Bone marrow (tissue), 2 donors: Measurements from ENCODE around the gene SHF.
"Not testable (repeated sequence)": the region's sequence is repeated elsewhere in the genome, so short reads cannot be mapped to it uniquely, and the experiment has no call there.

Experiments
- DNase-seq, 2 donors: peaks; one replicate each; lab custom pipeline; 2025; lab: John Stamatoyannopoulos, UW

SHF gene

DNA sequence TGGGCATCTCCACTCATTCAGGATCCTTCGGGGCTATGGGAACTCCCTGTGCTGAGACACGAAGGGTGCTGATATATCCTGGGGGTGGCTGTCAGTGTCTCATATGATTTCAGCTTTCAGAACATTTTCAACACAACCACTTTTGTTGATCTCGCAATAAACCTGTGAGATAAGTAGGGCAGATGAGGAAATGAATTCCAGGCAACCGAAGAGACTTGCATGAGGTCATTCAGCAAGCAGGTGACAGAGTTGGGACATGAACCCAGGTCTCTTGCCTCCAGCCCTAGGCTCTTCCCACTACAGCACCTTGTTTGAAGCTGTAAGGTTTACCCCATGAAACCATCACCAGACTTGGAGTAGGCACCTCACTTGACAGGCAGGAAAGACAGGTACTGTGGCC, 41.4 kb downstream of the SHF start:
- DNase-seq, result no peak

- no peak for DNase-seq
Observed at GRCh38 chr15:45144775-45145174, 43.0 kb downstream of the SHF start.

GRCh38 chr15:45143946-45144345, 43.8 kb downstream of the SHF start:
- no peak for DNase-seq

- no peak for DNase-seq
Observed at GRCh38 chr15:45143056-45143455, 44.7 kb downstream of the SHF start.

- no peak for DNase-seq
Observed at GRCh38 chr15:45141386-45141785, 46.4 kb downstream of the SHF start.

- no peak for DNase-seq
Observed at GRCh38 chr15:45140557-45141250, 47.1 kb downstream of the SHF start.

DNA sequence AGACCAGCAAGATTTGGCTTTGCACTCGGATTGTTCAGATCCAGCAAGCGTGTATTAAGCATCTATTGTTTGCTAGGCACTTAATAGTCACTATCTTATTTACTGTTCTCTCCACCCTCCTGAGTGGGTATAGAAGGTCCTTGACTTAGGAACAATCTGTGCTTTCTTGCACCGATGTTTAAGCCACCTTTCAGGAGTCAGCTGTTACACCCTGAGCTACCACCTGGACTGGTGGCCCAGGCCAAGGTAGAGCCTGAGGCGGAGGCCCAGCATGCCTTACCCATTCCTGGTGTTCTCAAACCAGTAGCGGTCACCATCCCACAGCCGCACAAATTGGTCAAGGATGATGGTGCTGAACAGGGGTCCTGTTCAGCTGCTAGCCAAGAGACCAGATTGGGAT, 48.0 kb downstream of the SHF start:
- DNase-seq, result no peak

DNA sequence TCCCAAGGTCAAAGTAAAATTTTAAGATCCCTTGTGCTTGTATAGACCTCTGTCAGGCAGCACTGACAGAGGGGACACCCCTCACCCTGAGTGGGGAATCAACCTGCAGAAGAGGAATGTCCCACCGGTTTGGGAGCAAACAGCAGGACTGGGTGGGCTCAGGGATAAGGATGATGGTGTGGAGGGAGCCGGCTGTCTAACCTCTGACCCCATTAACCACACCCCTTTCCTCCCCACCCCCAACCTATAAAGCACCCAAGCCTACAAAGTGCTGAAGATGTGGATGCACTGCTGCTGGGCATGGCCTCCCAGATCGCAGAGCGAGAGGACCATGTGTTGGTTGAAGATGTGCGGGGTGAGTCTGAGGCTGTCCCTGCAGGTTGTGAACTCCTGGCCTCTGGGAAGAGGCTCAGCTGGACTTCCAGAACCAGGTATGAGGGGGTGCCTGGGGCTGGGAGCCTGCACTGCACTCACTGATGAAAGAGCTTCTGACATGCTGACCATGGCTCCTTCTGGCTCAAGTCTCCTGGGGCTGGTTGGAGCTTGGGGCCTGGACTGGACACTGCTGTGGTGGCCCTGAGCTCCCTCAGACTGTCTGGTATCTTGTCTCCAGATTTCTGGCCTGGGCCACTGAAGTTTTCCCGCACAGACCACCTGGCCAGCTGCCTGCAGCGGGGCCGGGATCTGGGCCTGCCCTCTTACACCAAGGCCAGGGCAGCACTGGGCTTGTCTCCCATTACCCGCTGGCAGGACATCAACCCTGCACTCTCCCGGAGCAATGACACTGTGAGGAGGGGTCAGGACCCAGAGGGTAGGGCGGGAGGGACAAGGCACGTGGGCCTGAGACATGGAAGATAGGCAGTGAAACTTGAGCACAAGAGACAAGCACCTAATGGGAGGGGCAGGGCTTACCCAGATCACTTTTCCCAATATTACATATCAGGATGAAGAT, 48.7 kb downstream of the SHF start:
- DNase-seq, result no peak

- no peak for DNase-seq
Observed at GRCh38 chr15:45137703-45138102, 50.1 kb downstream of the SHF start.

DNA sequence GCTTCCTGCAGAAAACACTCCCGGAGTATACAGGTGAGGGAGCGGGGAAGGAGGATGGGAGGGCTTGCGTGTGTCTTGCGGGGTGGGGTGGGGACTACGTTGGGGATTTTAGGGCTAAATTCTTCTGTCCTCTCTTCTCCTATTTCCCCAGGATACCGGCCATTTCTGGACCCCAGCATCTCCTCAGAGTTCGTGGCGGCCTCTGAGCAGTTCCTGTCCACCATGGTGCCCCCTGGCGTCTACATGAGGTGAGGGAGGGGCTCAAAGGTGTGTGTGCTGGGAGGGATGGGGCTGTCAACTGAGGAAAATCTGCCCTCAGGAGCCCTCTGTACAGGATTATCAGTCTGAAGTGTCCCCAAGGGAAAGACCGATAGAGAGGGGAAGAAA, 51.4 kb downstream of the SHF start:
- no peak for DNase-seq

DNA sequence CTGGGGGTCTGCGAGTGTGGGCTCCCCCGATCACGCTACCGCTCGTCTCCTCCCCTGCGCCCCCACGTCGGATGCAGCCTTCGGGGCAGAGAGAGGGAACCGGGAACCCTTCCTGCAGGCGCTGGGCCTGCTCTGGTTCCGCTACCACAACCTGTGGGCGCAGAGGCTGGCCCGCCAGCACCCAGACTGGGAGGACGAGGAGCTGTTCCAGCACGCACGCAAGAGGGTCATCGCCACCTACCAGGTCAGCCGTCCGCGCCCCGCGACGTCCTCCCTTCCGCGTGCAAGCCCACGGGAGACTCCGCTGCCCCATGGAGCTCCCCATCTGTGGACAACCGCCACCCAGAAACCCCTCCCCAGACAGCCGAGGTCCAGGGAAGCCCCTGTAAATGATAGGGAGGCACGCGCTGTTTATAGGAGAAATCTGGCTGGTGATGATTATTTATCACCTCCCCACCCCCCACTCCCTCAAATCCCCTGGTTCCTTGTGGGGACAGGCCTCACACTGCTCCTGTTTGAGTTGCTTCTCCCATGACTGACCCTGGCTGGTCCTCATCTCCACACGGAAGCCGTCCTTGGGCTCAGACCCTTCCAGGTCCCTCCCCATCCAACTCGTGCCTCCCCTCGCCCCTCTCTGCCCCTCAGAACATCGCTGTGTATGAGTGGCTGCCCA, 51.9 kb downstream of the SHF start:
- DNase-seq, result not testable (repeated sequence)

GRCh38 chr15:45134682-45135604, 52.8 kb downstream of the SHF start:
- no peak for DNase-seq

GRCh38 chr15:45134046-45134445, 53.7 kb downstream of the SHF start:
- no peak for DNase-seq

DNA sequence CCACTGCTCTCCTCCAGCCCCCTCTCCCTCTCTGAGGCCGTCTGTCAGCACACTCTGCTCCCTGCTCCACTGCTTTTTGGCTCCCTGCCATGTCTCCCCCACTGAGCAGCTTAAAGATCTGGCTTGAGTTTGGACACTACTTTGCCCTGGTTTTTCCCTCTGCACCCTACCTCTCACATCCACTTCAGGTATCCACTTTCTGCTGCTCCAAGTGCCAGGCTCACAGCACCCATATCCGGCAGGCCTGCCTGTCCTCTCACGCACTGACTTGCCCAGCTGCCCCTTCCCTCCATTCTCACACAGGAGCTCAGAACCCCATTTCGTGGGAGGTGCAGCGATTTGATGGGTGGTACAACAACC, 54.2 kb downstream of the SHF start:
- no peak for DNase-seq

DNA sequence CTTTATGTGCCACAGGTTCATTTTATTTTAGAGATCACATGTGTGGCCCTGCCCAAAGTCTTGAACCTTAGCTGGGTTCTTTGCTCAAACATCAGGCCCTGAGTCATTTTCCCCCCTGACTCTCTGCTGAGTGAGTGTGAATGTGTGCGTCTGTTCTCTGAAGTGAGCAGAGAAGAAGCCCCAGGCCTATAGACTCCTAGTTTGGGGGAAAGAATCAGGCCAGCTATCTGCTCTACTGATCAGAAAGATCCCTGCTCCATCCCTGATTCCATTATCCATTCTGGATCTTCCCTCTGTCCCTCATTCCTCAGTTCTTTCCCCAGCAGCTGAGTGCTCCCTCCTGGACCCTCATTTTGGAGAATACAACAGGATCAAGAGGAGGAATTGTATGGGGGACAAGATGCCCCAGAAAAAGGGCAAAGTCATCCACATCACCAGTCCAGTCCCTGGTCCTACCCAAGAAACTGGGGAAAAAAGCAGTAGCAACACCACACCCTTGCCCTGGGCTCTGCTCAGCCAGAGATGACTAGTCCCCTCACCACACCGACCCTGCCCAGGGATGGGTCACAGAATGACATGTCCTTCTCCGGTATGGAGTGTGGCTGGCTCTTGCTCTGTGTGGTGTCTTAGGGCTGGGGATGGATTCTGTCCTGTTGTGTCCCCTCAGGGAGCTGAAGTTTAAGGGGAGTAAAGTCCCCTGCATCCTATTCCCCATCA, 54.8 kb downstream of the SHF start:
- DNase-seq, result no peak

- no peak for DNase-seq
Observed at GRCh38 chr15:45131510-45131909, 56.3 kb downstream of the SHF start.

- no peak for DNase-seq
Observed at GRCh38 chr15:45130291-45131000, 57.3 kb downstream of the SHF start.

GRCh38 chr15:45129651-45130129, 58.1 kb downstream of the SHF start, which contains the start of the genes DUOX1 and DUOXA1:
DUOX1 (plus strand) TSS chr15:45129994; CDS start chr15:45131967, 1,973 bp downstream.
DUOXA1 (minus strand) TSS chr15:45129879; CDS start chr15:45123014, 6,865 bp downstream.
- no peak for DNase-seq

DNA sequence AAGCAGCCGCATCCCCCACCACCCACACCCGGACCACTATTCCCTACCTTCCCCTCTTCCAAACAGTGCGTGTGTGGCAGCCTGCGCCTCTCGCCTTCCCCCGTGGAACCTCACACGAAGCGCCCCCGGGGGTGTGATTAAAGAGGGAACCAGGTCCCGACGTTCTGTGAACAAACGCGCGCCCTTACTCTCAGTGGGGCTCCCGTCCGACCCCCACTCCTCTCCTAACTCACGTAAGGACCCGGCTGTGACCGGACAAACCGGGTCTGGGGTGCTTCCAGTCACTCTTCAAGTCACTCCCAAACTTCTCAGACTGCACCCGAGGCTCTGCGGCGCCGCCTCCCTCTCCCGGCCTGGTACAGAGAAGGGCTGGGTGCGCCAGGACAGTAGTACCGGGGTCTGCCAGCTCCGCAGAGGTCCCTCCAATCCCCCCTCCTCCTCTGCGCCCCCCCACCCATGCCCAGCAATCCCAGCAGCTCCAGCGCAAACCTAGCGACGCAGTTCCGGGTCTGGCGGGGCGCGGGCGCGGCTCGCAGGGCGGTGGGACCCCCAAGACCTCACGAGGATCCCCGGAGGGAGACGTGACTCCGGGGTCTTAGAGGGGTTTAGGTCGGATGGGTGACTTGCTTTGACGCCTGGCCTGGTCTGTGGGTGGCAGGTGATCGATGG, 58.7 kb downstream of the SHF start:
- no peak for DNase-seq
